Measurements from ENCODE around the gene ARHGAP23. TPM values are rescaled to one million over a fixed set of nuclear protein-coding genes. Genes with fewer than 3 reads are reported as not detected.

Gene ARHGAP23
- total and polyA plus RNA-seq, 4 donors, result 18.3 to 91.7 (median 39.2) TPM

DNA sequence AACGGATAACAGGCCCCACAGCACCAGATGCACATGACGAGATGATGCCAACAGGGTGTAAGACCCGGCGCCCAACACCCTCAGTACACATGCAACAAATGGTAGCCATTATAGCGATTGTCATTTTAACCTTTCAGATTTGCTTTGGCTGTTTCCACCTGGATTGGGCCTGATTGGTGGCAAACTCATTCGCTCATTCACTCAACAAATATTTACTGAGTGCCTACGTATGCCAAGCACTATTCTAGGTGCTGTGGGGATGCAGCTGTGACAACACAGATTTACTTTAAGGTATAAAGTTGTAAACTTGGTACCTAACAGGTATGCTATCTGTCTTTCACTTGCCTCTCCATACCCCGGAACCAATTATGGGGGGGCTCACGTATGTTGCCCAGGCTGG is 110.6 kb downstream of the ARHGAP23 start:
- DNase-seq (no peak), ATAC-seq (ENCODE audit: insufficient read depth, low FRiP score) (no peak)
- no peaks in the 10 kb centered on the region for H3K4me1 ChIP-seq (ENCODE audit: control insufficient read depth in 5 of 5, insufficient read depth in 5 of 5, low read length in 5 of 5)
- 87 to 94% methylated on average over 9 of the region's 9 CpGs for WGBS, 2 donors
- H3K9me3 ChIP-seq (ENCODE audit: control insufficient read depth in 4 of 4, insufficient read depth in 3 of 4, low read length in 3 of 4), result no peaks in the 10 kb centered on the region
- H3K36me3 ChIP-seq (ENCODE audit: control insufficient read depth in 4 of 4, insufficient read depth in 4 of 4, low read length in 4 of 4), result no peaks in the 10 kb centered on the region
- no peak overlapping the region for H3K27ac ChIP-seq (ENCODE audit: low read depth in 1 of 2, low read length in 1 of 2)
- H3K4me3 ChIP-seq, result no peak overlapping the region
- TF ChIP-seq, protein P1, sequence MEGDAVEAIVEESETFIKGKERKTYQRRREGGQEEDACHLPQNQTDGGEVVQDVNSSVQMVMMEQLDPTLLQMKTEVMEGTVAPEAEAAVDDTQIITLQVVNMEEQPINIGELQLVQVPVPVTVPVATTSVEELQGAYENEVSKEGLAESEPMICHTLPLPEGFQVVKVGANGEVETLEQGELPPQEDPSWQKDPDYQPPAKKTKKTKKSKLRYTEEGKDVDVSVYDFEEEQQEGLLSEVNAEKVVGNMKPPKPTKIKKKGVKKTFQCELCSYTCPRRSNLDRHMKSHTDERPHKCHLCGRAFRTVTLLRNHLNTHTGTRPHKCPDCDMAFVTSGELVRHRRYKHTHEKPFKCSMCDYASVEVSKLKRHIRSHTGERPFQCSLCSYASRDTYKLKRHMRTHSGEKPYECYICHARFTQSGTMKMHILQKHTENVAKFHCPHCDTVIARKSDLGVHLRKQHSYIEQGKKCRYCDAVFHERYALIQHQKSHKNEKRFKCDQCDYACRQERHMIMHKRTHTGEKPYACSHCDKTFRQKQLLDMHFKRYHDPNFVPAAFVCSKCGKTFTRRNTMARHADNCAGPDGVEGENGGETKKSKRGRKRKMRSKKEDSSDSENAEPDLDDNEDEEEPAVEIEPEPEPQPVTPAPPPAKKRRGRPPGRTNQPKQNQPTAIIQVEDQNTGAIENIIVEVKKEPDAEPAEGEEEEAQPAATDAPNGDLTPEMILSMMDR (IDR thresholded peaks at IDR 0.05; ENCODE audit: control extremely low read depth, extremely low read depth), result no peak
- H3K27me3 ChIP-seq (ENCODE audit: control insufficient read depth in 3 of 3, insufficient read depth in 3 of 3, low read length in 2 of 3), result peaks cover 0 to 7% (median 0%) of the 10 kb centered on the region in 3 donors
- no peak overlapping the region for H3K9ac ChIP-seq (ENCODE audit: insufficient read depth in 1 of 2, low read length in 2 of 2)

GRCh38 chr17:38539386-38539785 is 111.1 kb downstream of the ARHGAP23 start:
- Histone ChIP-seq H3K9me3 (ENCODE audit: control insufficient read depth in 4 of 4, insufficient read depth in 3 of 4, low read length in 3 of 4) (no peaks in the 10 kb centered on the region), H3K4me1 (ENCODE audit: control insufficient read depth in 5 of 5, insufficient read depth in 5 of 5, low read length in 5 of 5) (no peaks in the 10 kb centered on the region), H3K27me3 (ENCODE audit: control insufficient read depth in 3 of 3, insufficient read depth in 3 of 3, low read length in 2 of 3) (peaks cover 0 to 7% (median 0%) of the 10 kb centered on the region in 3 donors), H3K9ac (ENCODE audit: insufficient read depth in 1 of 2, low read length in 2 of 2) (no peak overlapping the region), H3K27ac (ENCODE audit: low read depth in 1 of 2, low read length in 1 of 2) (no peak overlapping the region), H3K36me3 (ENCODE audit: control insufficient read depth in 4 of 4, insufficient read depth in 4 of 4, low read length in 4 of 4) (no peaks in the 10 kb centered on the region), H3K4me3 (no peak overlapping the region)
- DNase-seq (no peak), ATAC-seq (ENCODE audit: insufficient read depth, low FRiP score) (no peak)
- WGBS, 2 donors, result 80 to 88% methylated on average over 8 of the region's 8 CpGs
- TF ChIP-seq, protein P1 (IDR thresholded peaks at IDR 0.05; ENCODE audit: control extremely low read depth, extremely low read depth), result no peak

DNA sequence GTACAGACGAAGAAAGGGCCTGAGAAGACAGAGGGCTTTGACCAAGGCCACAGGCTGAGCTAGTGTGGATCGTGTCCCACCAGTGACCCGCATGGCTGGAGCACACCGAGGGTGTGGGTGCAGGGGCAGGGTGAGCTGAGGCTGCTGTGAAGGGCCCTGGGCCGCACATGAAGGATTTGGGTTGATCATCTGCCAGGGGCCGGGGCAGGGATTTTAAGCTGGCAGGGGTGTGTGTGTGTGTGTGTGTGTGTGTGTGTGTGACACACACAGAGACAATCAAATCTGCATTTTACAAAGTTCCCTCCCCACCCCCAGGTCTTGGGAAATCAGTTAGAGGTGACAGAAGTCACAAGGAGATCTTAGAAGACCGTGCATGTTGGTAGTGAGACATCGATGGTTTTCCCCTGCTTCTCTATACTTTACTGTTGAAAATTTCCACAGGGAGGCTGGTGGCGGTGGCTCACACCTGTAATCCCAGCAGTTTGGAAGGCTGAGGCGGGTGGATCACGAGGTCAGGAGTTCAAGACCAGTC is 112.3 kb downstream of the ARHGAP23 start:
- no peak overlapping the region for H3K27ac ChIP-seq (ENCODE audit: low read depth in 1 of 2, low read length in 1 of 2)
- ATAC-seq (ENCODE audit: insufficient read depth, low FRiP score) (no peak), DNase-seq (no peak)
- H3K9ac ChIP-seq (ENCODE audit: insufficient read depth in 1 of 2, low read length in 2 of 2), result no peak overlapping the region
- no peak overlapping the region for H3K4me3 ChIP-seq
- 80 to 87% methylated on average over 11 of the region's 11 CpGs for WGBS, 2 donors
- TF ChIP-seq, protein P1 (IDR thresholded peaks at IDR 0.05; ENCODE audit: control extremely low read depth, extremely low read depth), result no peak
- H3K27me3 ChIP-seq (ENCODE audit: control insufficient read depth in 3 of 3, insufficient read depth in 3 of 3, low read length in 2 of 3), result peaks cover 0 to 7% (median 0%) of the 10 kb centered on the region in 3 donors
- H3K4me1 ChIP-seq (ENCODE audit: control insufficient read depth in 5 of 5, insufficient read depth in 5 of 5, low read length in 5 of 5), result no peaks in the 10 kb centered on the region
- H3K9me3 ChIP-seq (ENCODE audit: control insufficient read depth in 4 of 4, insufficient read depth in 3 of 4, low read length in 3 of 4), result peaks cover 0 to 2% (median 0%) of the 10 kb centered on the region in 4 donors
- no peaks in the 10 kb centered on the region for H3K36me3 ChIP-seq (ENCODE audit: control insufficient read depth in 4 of 4, insufficient read depth in 4 of 4, low read length in 4 of 4)

DNA sequence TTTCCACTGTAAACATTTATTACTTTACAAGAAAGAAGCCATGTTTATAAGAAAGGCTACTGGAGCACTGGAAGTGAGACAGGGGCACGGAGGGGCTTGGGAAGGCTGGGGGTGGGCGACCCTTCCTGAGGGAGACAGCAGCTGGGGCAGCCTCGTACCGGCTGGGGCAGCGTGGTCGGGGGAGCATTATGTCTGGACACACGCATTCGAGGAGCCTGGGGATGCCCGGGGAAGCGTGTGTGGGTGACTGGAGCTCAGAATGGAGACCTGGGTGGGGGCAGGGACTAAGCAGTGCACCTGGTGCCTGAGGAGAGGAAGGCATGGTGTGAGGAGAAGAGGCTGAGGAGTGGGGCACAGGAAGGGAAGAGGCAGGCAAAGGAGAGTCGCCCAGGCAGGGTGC is 113.0 kb downstream of the ARHGAP23 start:
- Histone ChIP-seq H3K27ac (ENCODE audit: low read depth in 1 of 2, low read length in 1 of 2) (no peak overlapping the region), H3K27me3 (ENCODE audit: control insufficient read depth in 3 of 3, insufficient read depth in 3 of 3, low read length in 2 of 3) (peaks cover 0 to 5% (median 0%) of the 10 kb centered on the region in 3 donors), H3K4me3 (no peak overlapping the region), H3K36me3 (ENCODE audit: control insufficient read depth in 4 of 4, insufficient read depth in 4 of 4, low read length in 4 of 4) (no peaks in the 10 kb centered on the region), H3K9ac (ENCODE audit: insufficient read depth in 1 of 2, low read length in 2 of 2) (no peak overlapping the region), H3K4me1 (ENCODE audit: control insufficient read depth in 5 of 5, insufficient read depth in 5 of 5, low read length in 5 of 5) (no peaks in the 10 kb centered on the region), H3K9me3 (ENCODE audit: control insufficient read depth in 4 of 4, insufficient read depth in 3 of 4, low read length in 3 of 4) (peaks cover 0 to 2% (median 0%) of the 10 kb centered on the region in 4 donors)
- TF ChIP-seq, protein P1 (IDR thresholded peaks at IDR 0.05; ENCODE audit: control extremely low read depth, extremely low read depth), result no peak
- no peak for DNase-seq
- no peak for ATAC-seq (ENCODE audit: insufficient read depth, low FRiP score)
- WGBS, 2 donors, result 78 to 85% methylated on average over 11 of the region's 11 CpGs
